ENCODE results near the gene SNX33.

GRCh38 chr15:75639191-75639708 lies 8.5 kb upstream of the SNX33 start:
- TF ChIP-seq CTCF (IDR thresholded peaks at IDR 0.05) (no peak), POLR2A (IDR thresholded peaks at IDR 0.05) (no peak)
